ENCODE measurements around the gene PMEL. TPM values are rescaled to one million over a fixed set of nuclear protein-coding genes. Genes with fewer than 3 reads are reported as not detected.

Gene PMEL
- polyA plus RNA-seq, 1 donor (not counting 4 experiments of a cell fraction or from before 2014, with no cell fraction given), result 1.3 TPM

- Histone ChIP-seq H3K36me3 (ENCODE audit: control insufficient read depth in 2 of 2, extremely low read depth in 1 of 2, insufficient read depth in 2 of 2, low read length in 2 of 2) (peaks cover 0 to 7% of the 10 kb centered on the region in 2 experiments), H3K27me3 (ENCODE audit: control insufficient read depth, extremely low read depth, insufficient read depth, low read length) (no peaks in the 10 kb centered on the region), H3K27ac (ENCODE audit: control insufficient read depth, insufficient read depth, low read length) (no peak overlapping the region), H3K4me2 (ENCODE audit: control insufficient read depth, extremely low read depth, insufficient read depth, low read depth, low read length) (no peak overlapping the region), H3K79me2 (ENCODE audit: control insufficient read depth, insufficient read depth, low read length) (peaks cover 12% of the 10 kb centered on the region), H3K9ac (ENCODE audit: control insufficient read depth, extremely low read depth, insufficient read depth, low read length) (no peak overlapping the region), H3K9me3 (ENCODE audit: control insufficient read depth, low read depth, low read length) (no peaks in the 10 kb centered on the region), H3K4me3 (ENCODE audit: control insufficient read depth in 2 of 3, extremely low read depth in 1 of 3, insufficient read depth in 2 of 3, low read depth in 1 of 3, low read length in 3 of 3) (no peak overlapping the region), H3K4me1 (ENCODE audit: control insufficient read depth, extremely low read depth, insufficient read depth, low read length) (peaks cover 12% of the 10 kb centered on the region), H3K9me1 (ENCODE audit: control insufficient read depth, extremely low read depth, insufficient read depth, low read length) (no peaks in the 10 kb centered on the region), H2AFZ (ENCODE audit: control insufficient read depth, low read length) (no peak overlapping the region), H4K20me1 (ENCODE audit: control insufficient read depth, extremely low read depth, insufficient read depth, low read length) (no peaks in the 10 kb centered on the region)
- dilution Hi-C loops (cut with MboI; ENCODE audit: extremely low pct_ligation_motif_present, low sequenced_read_pairs), result no loop called here
- DNase-seq (ENCODE audit: low read depth, low spot score), result no peak
- FAIRE-seq, result no peak
- no peak for TF ChIP-seq CTCF (optimal IDR thresholded peaks at IDR 0.05 in 1 of 3, IDR thresholded peaks at IDR 0.05 in 1 of 3, conservative IDR thresholded peaks at IDR 0.05 in 1 of 3; ENCODE audit: extremely low read depth in 1 of 3, insufficient read depth in 2 of 3, low read length in 3 of 3)
- no peak for TF ChIP-seq EZH2 (IDR thresholded peaks at IDR 0.05; ENCODE audit: low read length)
These were observed 2.1 kb downstream of the PMEL start for GRCh38 chr12:55963760-55964159.

DNA sequence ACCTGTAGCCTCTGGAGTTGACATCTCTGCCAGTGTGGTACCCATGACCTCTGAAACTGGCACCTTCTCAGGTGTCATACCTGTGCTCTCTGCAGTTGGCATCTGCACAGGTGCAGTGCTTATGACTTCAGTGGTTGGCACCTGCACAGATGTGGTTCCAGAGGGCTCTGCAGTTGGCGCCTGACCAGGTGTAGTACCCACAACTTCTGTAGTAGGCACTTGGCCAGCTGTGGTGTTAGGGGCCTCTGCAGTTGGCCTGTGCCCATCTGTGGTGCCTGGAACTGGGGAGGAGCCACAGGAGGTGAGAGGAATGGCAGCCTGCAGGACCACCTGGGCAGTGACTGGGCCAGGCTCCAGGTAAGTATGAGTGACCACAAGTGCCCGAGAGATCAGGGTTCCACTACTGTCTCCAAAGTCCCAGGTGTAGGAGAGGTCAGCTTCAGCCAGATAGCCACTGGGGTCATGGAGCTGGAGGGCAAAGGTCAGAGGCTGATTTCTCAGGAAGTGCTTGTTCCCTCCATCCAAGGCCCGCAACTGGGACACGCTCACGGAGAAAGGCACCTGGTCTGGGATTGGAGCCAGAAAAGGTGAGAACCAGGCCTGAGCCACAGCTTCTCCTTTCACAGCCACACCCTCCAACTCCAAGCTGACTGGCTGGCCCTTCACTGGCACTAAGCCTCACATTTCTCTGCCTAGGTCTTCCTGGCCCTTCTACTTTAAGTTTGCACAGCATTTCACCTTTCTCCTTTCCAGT, 8.6 kb downstream of the PMEL start:
- FAIRE-seq, result no peak
- Histone ChIP-seq H3K4me2 (ENCODE audit: control insufficient read depth, extremely low read depth, insufficient read depth, low read depth, low read length) (no peak overlapping the region), H3K36me3 (ENCODE audit: control insufficient read depth in 2 of 2, extremely low read depth in 1 of 2, insufficient read depth in 2 of 2, low read length in 2 of 2) (peaks cover 19 to 22% of the 10 kb centered on the region in 2 experiments), H3K27ac (ENCODE audit: control insufficient read depth, insufficient read depth, low read length) (no peak overlapping the region), H3K9me3 (ENCODE audit: control insufficient read depth, low read depth, low read length) (no peaks in the 10 kb centered on the region), H3K4me1 (ENCODE audit: control insufficient read depth, extremely low read depth, insufficient read depth, low read length) (peaks cover 24% of the 10 kb centered on the region), H3K79me2 (ENCODE audit: control insufficient read depth, insufficient read depth, low read length) (no peaks in the 10 kb centered on the region), H3K9ac (ENCODE audit: control insufficient read depth, extremely low read depth, insufficient read depth, low read length) (no peak overlapping the region), H3K9me1 (ENCODE audit: control insufficient read depth, extremely low read depth, insufficient read depth, low read length) (peaks cover 3% of the 10 kb centered on the region), H2AFZ (ENCODE audit: control insufficient read depth, low read length) (no peak overlapping the region), H3K4me3 (ENCODE audit: control insufficient read depth in 2 of 3, extremely low read depth in 1 of 3, insufficient read depth in 2 of 3, low read depth in 1 of 3, low read length in 3 of 3) (no peak overlapping the region), H4K20me1 (ENCODE audit: control insufficient read depth, extremely low read depth, insufficient read depth, low read length) (peaks cover 4% of the 10 kb centered on the region), H3K27me3 (ENCODE audit: control insufficient read depth, extremely low read depth, insufficient read depth, low read length) (no peaks in the 10 kb centered on the region)
- TF ChIP-seq EZH2 (IDR thresholded peaks at IDR 0.05; ENCODE audit: low read length) (no peak), CTCF (optimal IDR thresholded peaks at IDR 0.05 in 1 of 3, IDR thresholded peaks at IDR 0.05 in 1 of 3, conservative IDR thresholded peaks at IDR 0.05 in 1 of 3; ENCODE audit: extremely low read depth in 1 of 3, insufficient read depth in 2 of 3, low read length in 3 of 3) (no peak)
- dilution Hi-C loops (cut with MboI; ENCODE audit: extremely low pct_ligation_motif_present, low sequenced_read_pairs), result no loop called here
- no peak for DNase-seq (ENCODE audit: low read depth, low spot score)

All from keratinocyte (primary cell).